Urinary bladder (tissue), 4 donors: ENCODE data around the gene TAF6. TPM values are rescaled to one million over a fixed set of nuclear protein-coding genes. Genes with fewer than 3 reads are reported as not detected.
"Not testable (repeated sequence)": the region's sequence is repeated elsewhere in the genome, so short reads cannot be mapped to it uniquely, and the experiment has no call there.

Experiments used
- DNase-seq: peaks from one replicate; pipeline ENCODE4 v3.0.0-alpha.2; 2015; ENCODE audit errors: extremely low spot score
- H3K27ac ChIP-seq: one replicate; pipeline ENCODE4 v1.5.1; 2013; ENCODE audit warnings: low read depth, mild to moderate bottlenecking, moderate library complexity
- H3K36me3 ChIP-seq: one replicate; pipeline ENCODE4 v1.6.1; 2013; ENCODE audit warnings: mild to moderate bottlenecking, moderate library complexity; ENCODE audit not compliant: insufficient read depth
- H3K4me1 ChIP-seq: one replicate; pipeline ENCODE4 v1.6.1; 2013; ENCODE audit warnings: mild to moderate bottlenecking, moderate library complexity; ENCODE audit not compliant: insufficient read depth
- H3K4me3 ChIP-seq: one replicate; pipeline ENCODE4 v1.5.1; 2013; ENCODE audit warnings: low read depth, low read length
- WGBS: extraction: QIAGEN DNeasy Blood & Tissue Kit; methylation state at CpG from one replicate; pipeline ENCODE4 v1.1.7; 2013; 5-methylcytosine and 5-hydroxymethylcytosine counted together
- polyA plus RNA-seq: library from polyadenylated mRNA; stranded (reverse); fragments of 200-250 nt; gene quantifications from one replicate; pipeline ENCODE4 v1.2.3, GENCODE V29; 2013
- total RNA-seq: library from RNA; depleted of rRNA; stranded (reverse); fragments of >200 nt; gene quantifications from one replicate; pipeline ENCODE4 v1.2.3, GENCODE V29; 2014
- donor health status: healthy with polysubstance abuse.
- donor health status: healthy.

TAF6 gene
- total and polyA plus RNA-seq, 2 donors, result 20.6 to 55.4 TPM

DNA sequence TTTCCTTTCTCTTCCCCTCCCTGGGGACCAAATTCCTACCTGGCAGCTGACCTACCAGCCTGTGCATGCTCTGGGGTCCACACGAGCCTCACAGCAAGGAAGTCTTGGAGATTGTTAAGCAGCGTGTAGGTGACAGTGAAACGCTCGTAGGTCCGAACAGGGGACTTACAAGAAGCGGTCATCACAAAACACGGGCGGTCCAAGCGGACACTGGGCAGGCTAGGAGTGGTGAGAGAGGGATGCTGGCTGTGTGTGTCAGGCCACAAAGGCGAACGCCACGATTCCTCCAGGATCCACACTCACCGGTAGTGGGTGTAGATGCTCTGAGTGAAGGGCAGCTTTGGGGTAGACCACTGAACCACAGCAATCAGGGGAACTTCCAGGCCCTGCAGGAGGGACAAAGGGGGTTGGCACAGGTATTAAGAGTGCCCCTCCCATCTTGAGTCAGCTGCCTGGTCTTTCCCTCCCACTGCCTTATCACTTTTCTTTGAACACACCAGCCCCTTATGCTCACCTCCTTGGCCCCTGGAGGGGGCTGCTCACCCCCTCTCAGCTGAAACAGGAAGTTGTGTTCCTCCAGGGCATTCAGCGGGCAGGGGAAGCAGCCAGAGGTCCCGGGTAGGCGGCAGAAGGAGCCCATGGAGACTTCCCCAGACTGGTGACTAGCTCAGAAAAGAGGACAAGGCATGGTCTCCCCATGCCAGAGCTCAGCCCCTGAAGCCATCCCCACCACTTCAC, 37.3 kb upstream of the TAF6 start:
- Histone ChIP-seq H3K36me3 (no peaks in the 10 kb centered on the region), H3K27ac (no peak overlapping the region), H3K4me1 (peaks cover 3% of the 10 kb centered on the region), H3K4me3 (no peak overlapping the region)
- 83% methylated on average over 16 of the region's 16 CpGs for WGBS
- DNase-seq, result no peak

DNA sequence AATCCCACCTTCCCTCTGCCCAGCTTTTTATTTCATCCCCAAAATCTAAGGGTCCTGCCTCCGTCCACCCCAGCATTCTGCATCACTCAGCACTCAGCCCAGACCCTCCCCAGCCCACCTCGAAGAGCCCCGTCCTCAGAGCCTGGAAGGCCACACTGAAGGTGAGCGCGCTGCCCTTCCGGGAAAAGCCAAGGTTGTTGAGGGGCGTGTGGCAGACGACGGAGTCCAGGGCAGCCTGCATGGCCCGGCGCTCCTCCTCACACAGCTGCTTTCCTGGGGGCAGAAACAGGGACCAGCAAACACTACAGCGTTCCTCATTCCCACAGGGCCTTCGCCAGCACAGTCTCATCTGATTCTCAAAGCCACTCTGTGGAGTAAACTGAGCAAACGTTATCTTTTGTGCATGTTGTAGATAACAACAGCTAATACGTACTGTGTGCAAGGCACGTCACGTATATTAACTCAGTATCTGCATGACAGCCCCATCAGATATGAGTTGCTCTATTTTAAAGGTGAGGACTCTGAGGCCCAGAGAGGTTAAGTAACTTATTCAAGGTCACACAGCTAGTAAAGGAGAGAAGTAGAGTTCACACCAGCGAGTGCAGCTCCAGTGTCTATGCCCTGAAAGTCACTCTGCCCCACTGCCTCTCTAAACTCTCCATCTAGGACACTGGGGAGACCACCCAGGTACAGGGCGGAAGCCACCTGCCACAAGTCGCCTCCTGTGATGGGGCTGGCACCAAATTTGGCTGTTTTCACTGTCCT, 36.6 kb upstream of the TAF6 start:
- WGBS, result 80% methylated on average over 20 of the region's 20 CpGs
- no peak for DNase-seq
- no peaks in the 10 kb centered on the region for H3K36me3 ChIP-seq
- no peak overlapping the region for H3K27ac ChIP-seq
- peaks cover 3% of the 10 kb centered on the region for H3K4me1 ChIP-seq
- no peak overlapping the region for H3K4me3 ChIP-seq

DNA sequence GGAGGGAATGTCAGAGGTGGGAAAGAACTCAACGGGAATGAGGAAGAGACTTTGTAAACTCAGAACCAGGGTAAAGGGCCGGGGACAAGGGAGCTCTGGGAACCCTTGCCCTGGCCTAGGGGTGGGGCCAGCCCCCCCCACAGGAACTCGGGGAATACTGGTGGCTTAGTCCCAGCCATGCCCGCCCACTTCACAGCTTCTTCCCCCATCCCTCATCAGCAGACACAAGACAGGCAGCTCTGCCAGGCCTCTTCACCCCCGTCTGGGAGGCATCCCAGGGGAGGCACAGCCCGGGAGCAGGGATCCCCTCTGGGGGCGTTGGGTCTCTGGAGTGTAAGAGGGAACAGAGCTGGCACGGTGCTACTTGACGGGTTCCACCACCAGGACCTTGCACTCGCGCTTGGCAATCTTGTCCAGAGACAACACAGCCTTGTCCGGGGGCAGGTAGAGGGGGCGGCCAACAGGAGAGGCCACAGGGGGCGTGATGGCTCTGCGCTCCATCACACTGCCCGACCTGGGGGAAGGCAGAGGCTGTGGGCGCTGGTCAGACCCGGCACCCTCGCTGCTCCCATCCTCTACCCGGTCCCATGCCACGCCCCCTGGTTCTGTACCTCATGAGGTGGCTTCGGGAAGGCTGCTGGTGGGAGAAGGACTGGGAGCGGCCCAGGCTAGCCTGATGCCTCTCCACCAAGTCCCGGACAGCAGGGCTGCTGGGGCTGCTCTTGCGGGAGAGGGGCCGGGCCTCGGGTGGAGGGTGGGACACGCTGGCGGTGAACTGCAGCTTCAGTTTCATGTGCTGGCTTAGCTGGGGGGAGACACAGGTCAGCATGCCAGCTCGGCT, 35.7 kb upstream of the TAF6 start:
- 72% methylated on average over 30 of the region's 30 CpGs for WGBS
- Histone ChIP-seq H3K4me1 (peaks cover 3% of the 10 kb centered on the region), H3K36me3 (no peaks in the 10 kb centered on the region), H3K4me3 (no peak overlapping the region), H3K27ac (no peak overlapping the region)
- DNase-seq, result no peak

DNA sequence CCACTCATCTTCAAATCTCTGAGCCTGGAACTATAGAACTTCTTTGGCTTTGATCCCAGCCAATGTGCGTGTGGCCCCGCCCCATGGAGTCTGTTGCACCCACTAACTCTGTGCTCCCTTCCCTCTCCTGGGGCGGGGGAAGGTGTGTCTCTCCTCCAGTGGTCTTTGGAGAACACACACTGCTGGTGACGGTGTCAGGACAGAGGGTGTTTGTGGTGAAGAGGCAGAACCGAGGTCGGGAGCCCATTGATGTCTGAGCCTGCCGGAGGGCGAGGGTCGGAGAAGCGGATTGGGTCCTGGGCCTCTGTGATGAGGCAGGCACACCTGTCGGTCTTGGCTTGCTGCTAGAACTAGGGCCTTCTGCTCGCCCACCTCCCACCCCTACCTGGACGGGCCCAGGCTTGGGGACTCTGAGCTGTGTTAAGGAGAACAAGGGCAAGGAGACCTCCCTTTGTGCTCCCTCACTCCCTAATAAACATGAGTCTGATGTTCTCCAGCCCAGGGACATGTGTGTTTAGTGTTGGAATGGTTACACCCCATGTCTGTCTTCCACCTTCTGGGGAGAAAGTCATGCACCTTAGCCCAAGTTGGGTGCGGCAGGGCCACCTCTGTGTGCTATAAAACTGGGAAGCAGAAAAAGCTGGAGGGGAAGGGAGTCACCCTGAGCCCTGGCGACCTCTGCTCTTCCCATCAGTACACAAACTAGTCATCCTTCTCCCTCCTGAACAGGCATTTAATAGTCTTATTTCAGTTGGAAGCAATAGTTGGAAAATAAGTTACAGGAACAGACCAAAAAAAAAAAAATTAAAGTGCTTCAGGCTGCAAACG, 34.8 kb upstream of the TAF6 start:
- Histone ChIP-seq H3K4me3 (no peak overlapping the region), H3K36me3 (no peaks in the 10 kb centered on the region), H3K4me1 (peaks cover 3% of the 10 kb centered on the region), H3K27ac (no peak overlapping the region)
- DNase-seq, result no peak
- 72% methylated on average over 16 of the region's 16 CpGs for WGBS

DNA sequence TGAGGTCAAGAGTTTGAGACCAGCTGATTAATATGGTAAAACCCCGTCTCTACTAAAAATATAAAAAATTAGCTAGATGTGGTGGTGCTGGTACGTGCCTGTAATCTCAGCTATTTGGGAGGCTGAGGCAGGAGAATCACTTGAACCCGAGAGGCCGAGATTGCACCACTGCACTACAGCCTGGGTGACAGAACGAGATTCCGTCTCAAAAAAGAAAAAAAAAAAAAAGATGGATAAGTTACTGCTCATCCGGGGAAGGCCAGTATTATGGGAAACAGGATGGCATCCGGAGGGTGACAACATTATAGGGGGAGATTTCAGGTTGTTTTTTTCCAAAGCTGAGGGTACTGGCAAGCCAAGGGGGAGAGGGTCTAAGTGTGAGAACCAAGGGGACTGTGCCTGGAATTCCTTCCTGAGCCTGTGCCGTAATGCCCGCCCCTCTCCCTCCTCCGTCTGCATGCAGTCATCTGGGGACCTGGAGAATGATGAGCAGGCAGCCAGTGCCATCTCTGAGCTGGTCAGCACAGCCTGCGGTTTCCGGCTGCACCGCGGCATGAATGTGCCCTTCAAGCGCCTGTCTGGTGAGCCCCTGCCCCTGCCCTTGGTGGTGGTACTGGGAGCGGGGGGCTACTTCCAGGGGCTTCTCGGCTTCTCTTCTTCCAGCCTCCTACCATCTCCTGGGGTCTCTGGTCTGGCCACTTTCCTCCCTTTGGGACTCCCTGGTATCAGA, 33.9 kb upstream of the TAF6 start:
- Histone ChIP-seq H3K27ac (no peak overlapping the region), H3K4me3 (no peak overlapping the region), H3K36me3 (no peaks in the 10 kb centered on the region), H3K4me1 (peaks cover 3% of the 10 kb centered on the region)
- 88% methylated on average over 18 of the region's 18 CpGs for WGBS
- DNase-seq, result no peak

DNA sequence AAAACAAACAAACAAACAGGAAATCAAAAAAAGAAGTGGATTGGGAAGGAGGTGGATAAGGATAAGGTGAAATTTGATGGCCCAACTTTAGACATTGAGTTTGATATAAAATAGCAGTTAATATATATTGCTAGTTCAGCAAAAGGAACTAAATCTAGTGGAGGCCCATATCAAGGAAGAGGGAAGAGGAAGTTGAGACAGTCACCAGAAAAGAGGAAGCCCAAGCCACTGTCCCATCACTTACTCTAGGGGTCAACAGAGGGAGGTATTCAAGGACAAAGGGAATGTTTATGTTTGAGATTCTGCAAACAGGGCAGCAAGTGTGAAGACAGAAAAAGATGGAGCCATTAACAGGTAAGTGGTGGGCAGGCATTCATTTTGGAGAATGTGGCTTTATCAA, 33.2 kb upstream of the TAF6 start:
- no peaks in the 10 kb centered on the region for H3K36me3 ChIP-seq
- H3K27ac ChIP-seq, result no peak overlapping the region
- H3K4me3 ChIP-seq, result no peak overlapping the region
- no peaks in the 10 kb centered on the region for H3K4me1 ChIP-seq
- DNase-seq, result no peak

DNA sequence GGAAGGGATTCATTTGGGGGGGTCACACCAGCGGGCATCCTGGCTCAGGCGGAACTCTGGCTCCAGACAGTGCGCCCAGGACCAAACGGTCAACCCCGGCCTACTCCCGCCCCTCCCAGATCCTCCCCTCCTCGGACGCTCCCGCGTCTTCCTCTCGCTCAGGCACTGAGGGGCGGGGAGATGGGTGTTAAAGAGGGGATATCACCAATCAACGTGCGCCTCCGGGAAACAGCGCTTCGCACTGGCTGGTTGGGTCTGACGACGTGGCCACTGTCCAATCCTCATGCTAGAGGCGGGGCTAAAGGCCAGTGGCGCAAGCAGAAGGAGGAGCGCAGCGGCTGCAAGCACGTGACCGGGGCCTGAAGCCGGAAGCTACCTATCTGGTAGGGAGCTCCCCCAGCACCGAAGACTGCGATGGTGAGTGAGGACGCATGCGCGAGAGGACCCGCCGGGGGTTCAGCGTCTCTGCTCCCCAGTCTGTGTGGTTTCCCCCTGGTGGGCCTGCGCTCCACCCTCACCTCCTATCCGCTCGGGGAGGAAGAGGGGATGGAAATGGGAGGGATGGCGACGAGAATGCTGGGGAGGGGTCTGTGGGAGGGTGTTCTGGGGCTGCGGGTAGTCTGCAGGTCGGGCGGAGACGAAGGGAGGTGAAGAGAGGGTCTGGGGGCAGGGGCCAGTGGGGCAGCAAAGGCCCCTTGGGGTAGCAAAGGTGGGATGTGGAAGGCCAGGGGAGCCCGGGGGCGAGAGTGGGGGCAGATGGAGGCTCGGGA, 29.6 kb upstream of the TAF6 start, which contains the start of gene LAMTOR4:
LAMTOR4 (plus strand) TSS at position 360 of the 770 bp plus-strand sequence; CDS start at position 415, 55 bp downstream.
- Histone ChIP-seq H3K4me3 (peak within 1 kb of the TSS; percentile 69), H3K27ac (peak within 1 kb of the TSS; percentile 90), H3K36me3 (no peaks in the 10 kb centered on the region), H3K4me1 (no peaks in the 10 kb centered on the region)
- WGBS, result under 1% methylated on average over 46 of the region's 46 CpGs
- DNase-seq, result peak; percentile 96

DNA sequence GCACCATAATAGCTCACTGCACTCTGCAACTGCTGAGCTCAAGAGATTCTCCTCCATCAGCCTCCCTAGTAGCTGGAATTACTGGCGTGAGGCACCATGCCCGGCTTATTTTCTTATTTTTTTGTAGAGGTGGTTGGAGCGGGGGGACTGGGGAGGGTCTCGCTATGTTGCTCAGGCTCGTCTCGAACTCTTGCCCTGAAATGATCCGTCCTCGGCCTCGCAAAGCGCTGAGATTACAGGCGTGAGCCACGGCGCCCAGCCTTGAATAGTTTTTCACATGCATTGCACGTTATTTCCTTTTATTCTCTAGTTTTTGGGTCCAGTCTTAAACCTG, 29.0 kb upstream of the TAF6 start:
- no peaks in the 10 kb centered on the region for H3K36me3 ChIP-seq
- DNase-seq, result no peak
- WGBS, result 11% methylated on average over 14 of the region's 14 CpGs
- peak overlapping the region; percentile 27 for H3K4me3 ChIP-seq
- no peaks in the 10 kb centered on the region for H3K4me1 ChIP-seq
- peak overlapping the region; percentile 44 for H3K27ac ChIP-seq

DNA sequence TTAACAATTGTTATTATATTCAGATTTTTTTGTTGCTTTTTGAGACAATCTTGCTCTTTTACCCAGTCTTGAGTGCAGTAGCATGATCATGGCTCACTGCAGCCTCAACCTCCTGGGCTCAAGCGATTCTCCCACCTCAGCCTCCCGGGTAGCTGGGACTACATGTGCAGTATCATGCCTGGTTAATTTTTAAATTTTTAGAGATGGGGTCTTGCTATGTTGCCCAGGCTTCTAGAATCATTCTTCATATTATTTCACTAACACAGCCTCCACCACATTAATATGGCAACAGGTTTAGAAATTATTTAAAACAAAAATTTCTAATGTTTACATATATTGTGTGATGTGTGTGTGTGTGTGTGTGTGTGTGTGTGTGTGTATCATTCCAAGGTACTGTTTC, 28.1 kb upstream of the TAF6 start:
- 94% methylated on average over 2 of the region's 2 CpGs for WGBS
- H3K4me1 ChIP-seq, result no peaks in the 10 kb centered on the region

DNA sequence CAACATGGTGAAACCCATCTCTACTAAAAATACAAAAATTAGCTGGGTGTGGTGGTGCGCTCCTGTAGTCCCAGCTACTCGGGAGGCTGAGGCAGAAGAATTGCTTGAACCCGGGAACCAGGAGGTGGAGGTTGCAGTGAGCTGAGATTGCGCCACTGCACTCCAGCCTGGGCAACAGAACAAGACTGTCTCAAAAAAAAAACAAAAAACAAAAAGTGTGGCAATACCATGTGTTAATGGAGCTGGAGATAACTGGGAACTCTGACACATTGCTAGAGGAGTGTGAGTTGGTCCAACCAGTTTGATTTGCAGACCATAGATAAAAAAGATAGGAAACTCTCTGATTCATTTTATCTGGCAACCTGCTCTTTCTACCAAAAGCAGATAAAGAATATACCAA, 27.2 kb upstream of the TAF6 start:
- not testable (repeated sequence) for H3K36me3 ChIP-seq, H3K4me1 ChIP-seq, H3K4me3 ChIP-seq, H3K27ac ChIP-seq, DNase-seq
- 90% methylated on average over 4 of the region's 4 CpGs for WGBS

More for the DNA sequence above, 28.1 kb upstream of the TAF6 start:
- no peak overlapping the region for H3K27ac ChIP-seq
- no peaks in the 10 kb centered on the region for H3K36me3 ChIP-seq
- H3K4me3 ChIP-seq, result no peak overlapping the region
- no peak for DNase-seq

DNA sequence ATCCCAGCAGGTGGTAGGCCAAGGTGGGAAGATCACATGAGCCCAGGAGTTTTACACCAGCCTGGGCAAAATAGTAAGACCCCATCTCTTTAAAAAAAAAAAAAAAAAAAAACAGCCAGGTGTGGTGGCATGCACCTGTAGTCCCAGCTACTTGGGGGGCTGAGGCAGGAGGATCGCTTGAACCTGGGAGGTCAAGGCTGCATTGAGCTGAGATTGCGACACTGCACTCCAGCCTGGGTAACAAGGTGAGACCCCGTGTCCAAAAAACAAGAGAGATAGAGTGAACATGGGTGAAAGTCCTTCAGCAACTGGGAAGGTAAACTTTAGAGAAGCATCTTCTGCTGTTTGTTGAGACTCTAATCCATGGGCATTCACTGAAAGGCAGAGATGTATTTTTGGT, 23.3 kb upstream of the TAF6 start:
- Histone ChIP-seq H3K36me3 (no peaks in the 10 kb centered on the region), H3K27ac (no peak overlapping the region), H3K4me1 (no peaks in the 10 kb centered on the region), H3K4me3 (no peak overlapping the region)
- no peak for DNase-seq
- WGBS, result 94% methylated on average over 3 of the region's 3 CpGs

DNA sequence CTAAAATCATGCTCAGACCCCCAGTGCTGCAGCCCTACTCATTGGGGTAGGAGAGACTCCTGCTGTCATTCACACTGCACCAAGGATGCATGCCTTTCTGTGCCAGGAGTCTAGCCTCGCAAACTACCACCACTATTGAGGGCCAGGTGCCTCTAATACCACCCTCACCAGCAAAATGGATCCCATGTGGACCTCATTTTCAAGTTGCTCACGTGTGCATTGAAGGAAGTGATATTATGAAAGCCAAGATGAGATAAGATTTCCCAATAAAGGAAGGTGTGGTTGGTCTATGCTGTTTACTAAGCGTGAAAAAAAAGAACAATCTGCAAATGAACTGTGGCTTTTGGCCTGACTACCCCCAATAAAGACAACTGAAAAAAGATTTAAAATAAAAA, 22.4 kb upstream of the TAF6 start:
- no peaks in the 10 kb centered on the region for H3K4me1 ChIP-seq
- WGBS, result 56% methylated on average over 3 of the region's 3 CpGs
- no peak for DNase-seq
- no peaks in the 10 kb centered on the region for H3K36me3 ChIP-seq
- no peak overlapping the region for H3K4me3 ChIP-seq
- H3K27ac ChIP-seq, result no peak overlapping the region
